Stimulated activated CD4-positive, alpha-beta T cell treated with anti-CD3 and anti-CD28 coated beads, Interleukin-2, amount 100 ng/mL, for 4 hours (primary cell): ENCODE data around the gene ATP6V1G3.

Experiments used
- DNase-seq: peaks from one replicate; pipeline ENCODE4 v3.0.0-alpha.2; 2020; ENCODE audit warnings: low read depth

ATP6V1G3 gene

DNA sequence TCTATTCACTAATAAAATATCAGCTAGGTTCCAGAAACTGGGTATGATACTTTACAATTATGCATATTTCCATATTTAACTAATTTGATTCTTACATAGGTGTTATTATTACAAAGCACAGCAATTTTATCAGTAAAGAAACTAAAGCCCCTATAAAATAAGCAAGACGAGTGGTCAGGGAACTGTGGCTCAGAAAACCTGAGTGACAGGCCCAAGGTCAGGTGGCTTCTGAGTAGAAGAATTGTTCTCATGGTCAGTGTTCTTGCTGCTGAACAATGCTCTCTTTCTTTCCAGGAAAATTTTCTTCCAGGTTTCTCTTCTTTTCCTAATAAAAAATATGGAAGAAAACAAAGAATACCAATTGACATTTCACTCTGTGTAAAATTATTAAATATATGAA, 2.2 kb upstream of the ATP6V1G3 start:
- DNase-seq, result no peak

DNA sequence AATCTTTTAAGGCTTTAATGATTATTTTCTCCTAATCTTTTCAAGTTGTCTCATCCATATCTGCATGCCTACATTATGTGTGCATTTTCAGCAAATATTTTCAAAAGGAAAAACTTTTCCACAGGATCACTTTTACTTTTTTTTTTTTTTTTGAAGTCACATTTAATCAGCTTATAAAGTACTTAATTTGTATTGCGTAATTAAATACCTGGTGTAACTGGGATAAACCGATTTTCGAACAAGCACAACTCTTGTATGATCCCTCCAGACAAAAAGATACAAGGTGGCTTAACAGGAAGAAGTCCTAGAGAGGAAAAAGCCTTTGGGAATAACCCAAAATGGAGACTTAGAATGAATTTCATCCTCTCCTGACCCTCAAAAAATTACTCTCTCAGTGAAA, 1.3 kb upstream of the ATP6V1G3 start:
- DNase-seq, result no peak

DNA sequence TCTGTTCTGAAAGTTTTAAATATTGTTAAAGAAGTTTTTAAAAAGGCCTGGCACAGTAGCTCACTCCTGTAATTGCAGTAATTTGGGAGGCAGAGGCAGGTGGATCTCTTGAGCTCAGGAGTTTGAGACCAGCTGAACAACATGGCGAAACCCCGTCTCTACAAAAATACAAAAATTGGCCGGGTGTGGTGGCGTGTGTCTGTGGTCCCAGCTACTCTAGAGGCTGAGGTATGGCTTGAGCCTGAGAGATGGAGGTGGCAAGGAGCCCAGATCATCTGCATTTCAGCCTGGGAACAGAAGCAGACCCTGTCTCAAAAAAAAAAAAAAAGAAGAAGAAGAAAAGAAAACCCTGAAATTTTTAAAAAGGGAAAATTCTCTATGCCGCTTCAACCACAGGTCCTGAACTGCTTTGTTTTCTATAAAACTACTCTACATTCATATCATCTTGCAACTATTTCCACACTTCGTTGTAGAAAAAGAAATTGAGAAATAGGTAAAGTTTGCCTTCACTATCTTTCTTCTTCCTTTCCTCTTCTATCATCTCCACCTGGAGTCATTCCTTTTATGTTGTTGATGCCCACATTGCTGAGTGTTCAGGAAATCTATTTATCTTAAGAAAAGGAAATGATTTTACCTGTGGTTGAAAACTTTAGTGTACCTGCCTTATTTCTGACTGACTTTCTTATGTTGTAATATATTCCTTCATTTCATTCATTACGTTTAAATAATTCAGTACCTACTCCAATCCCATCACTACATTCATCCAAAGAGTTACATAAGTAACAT, 1.7 kb downstream of the ATP6V1G3 start:
- no peak for DNase-seq

GRCh38 chr1:198535631-198536030, 4.8 kb downstream of the ATP6V1G3 start:
- DNase-seq, result no peak

DNA sequence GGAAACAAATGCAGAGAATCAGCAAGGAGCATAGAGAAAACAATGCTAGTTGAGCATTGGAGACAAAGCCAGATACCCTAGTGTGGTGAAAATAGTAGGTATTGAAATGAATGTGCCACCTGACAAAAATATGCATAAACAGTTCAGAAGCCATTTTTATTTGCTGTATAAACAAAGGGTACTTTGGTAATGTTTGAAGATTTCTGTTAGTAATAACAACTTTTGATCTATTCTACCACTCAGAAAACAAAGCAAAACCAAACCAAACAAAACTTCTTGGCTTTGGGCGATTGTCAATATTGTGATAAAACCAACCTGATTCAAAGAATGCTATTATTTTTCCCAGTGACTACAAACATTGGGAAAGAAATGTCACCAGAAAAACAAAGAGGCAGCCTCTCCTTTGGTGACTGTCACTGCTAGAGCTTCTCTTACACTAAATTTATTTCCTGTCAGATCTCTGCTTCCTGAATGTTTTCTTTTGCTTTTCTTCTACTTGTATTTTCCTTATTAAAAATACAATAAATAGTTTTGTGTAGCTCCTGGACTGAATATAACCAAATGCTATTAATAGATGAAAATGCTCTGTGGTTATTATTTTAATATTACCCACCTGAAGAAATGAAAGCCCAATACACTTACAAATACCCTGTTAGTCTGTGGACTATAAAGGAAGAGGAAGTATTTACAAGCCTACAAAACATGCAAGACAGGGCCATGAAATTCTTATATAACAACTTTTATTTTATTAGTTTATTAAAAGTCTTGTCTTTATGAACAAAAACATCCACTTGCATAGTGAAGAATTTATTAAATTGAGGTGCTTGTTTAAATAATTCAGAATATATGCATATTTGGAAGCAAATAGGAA, 5.7 kb downstream of the ATP6V1G3 start:
- DNase-seq, result no peak

DNA sequence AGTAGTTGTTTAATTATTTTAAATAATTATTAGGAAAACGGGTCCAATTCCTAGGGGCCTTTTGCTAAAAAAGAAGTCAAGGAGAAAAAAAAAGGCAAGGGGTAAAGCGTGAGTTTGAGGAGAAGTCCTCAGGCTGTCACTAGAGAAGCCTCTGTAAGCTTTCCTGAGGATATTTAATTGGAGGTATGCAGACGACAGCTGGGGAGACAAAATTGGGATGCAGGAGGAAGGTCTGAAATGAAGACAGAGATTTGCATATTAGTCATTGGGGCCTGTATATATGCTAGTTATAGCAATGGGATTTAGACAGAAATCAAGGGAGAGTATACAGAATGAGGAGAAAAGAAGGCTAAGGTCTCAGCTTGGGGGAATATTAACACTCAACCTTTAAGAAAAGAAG, 8.6 kb downstream of the ATP6V1G3 start:
- DNase-seq, result no peak

DNA sequence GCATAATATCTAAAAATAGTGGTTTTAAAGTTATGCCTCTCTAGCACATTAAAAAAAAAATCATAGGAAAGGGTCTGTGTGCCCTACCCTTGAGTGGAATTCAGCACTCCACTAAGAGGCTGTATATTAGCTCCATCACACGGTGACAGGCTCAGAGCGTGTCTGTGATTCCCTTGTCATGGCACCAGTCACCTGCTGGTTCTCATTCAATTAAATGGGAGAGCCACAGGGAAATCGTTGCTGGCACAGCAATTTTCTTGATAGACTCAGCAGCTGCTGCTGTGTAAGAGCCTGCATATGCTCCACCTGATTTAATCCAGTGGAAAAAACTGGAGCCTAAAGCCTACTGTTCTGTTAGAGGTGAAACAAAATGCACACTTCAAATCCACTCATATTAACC, 9.5 kb downstream of the ATP6V1G3 start:
- DNase-seq, result no peak

DNA sequence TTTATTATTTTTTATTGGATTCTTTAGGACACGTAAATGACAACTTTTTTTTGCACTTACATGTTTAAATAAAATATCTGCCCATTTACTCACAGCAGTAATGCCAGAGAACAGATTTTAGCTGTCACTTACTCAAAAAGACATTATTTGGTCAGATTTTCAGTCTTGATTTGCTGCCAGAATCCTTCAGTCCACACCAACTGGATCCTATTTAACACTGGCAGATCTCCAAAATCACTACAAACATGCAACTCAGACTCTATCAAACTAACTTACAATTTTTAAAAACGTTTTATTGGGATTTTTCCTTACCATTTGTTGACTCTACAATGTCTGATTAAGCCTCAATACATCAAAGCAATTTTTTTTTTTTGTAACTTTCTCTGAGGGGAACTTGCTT, 11.1 kb downstream of the ATP6V1G3 start:
- no peak for DNase-seq

DNA sequence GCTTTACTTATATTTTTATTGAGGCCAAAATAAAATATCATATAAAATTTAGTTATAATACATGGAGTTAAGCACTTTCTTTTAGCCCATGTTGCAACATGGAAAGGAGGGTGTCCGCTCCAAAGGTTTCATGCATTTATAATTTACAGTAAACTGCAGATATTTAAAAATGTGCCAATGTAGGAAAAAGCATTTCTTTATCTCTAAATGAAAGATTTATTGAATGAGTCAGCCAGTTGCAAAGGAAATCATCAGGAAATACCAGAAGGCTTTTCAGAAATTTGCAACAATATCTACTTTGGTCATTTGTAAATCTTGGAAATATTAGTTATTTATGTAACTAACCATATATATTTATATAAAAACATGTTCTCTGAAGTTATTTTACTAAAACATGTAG, 12.1 kb downstream of the ATP6V1G3 start:
- no peak for DNase-seq

GRCh38 chr1:198524556-198524955, 15.9 kb downstream of the ATP6V1G3 start:
- no peak for DNase-seq

DNA sequence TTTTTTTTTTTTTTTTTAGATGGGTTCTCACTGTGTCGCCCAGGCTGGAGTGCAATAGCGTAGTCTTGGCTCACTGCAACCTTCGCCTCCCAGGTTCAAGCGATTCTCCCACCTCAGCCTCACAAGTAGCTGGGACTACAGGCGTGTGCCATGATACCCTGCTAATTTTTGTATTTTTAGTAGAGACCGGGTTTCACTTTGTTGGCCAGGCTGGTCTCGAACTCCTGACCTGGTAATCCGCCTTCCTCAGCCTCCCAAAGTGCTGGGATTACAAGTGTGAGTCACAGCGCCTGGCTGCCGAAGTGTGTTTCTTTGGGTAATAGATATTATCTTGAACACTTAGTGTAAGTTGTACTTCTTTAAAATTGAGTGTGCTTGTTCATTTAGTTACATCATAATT, 16.4 kb downstream of the ATP6V1G3 start:
- peak; percentile 6 for DNase-seq

GRCh38 chr1:198523182-198523950, 17.1 kb downstream of the ATP6V1G3 start:
- DNase-seq, result peak; percentile 6

GRCh38 chr1:198520524-198521254, 19.8 kb downstream of the ATP6V1G3 start:
- DNase-seq, result no peak

GRCh38 chr1:198519639-198520501, 20.6 kb downstream of the ATP6V1G3 start:
- no peak for DNase-seq

GRCh38 chr1:198517623-198518199, 22.8 kb downstream of the ATP6V1G3 start:
- DNase-seq, result no peak

GRCh38 chr1:198500096-198500495, 40.4 kb downstream of the ATP6V1G3 start:
- DNase-seq, result no peak

- DNase-seq, result no peak
These were observed 40.9 kb downstream of the ATP6V1G3 start for GRCh38 chr1:198499588-198499987.

DNA sequence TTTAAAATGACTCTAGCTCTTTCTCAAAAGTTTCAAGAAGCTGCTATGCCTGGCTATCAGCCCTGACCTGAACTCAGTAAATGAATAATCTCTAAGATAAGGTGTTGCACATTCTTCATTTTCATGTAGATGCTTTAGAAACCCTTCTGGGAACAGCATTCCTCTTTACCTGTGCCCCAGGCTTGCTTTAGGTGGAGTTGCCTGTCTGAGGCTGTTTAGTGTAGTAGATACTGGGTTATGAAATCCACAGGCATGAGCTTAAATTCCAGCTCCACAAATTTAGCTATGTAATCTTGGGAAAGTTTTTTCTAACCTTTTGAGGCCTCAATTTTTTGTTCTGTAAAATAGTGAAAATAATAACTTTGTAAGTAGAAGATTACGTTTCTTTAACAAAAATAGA, 41.6 kb downstream of the ATP6V1G3 start:
- DNase-seq, result no peak

GRCh38 chr1:198498103-198498385, 42.4 kb downstream of the ATP6V1G3 start:
- DNase-seq, result no peak

GRCh38 chr1:198497326-198498102, 43.0 kb downstream of the ATP6V1G3 start:
- no peak for DNase-seq
